OCI-LY1 (cell line): ENCODE results near the gene LMBR1.

Source experiments
- H2AFZ ChIP-seq: fragments of 200-600 bp; sonication (generic), shearing (Covaris generic); 2 replicates; pipeline ENCODE4 v1.6.0; 2014; ENCODE audit warnings: antibody characterized with exemption, mild to moderate bottlenecking, low read length
- H3F3A ChIP-seq: fragments of 200-600 bp; sonication (generic), shearing (Covaris generic); 2 replicates; pipeline ENCODE4 v1.6.0; 2014; ENCODE audit warnings: mild to moderate bottlenecking, antibody characterized with exemption, low read length, moderate library complexity; ENCODE audit not compliant: insufficient read depth
- H3K27ac ChIP-seq: fragments of 200-600 bp; sonication (generic); 2 replicates; pipeline ENCODE4 v1.5.1; 2014; ENCODE audit warnings: low read length, mixed run types, mild to moderate bottlenecking, low read depth; ENCODE audit not compliant: poor library complexity, severe bottlenecking
- H3K27me3 ChIP-seq: fragments of 200-600 bp; sonication (generic); 2 replicates; pipeline ENCODE4 v1.6.0; 2014; ENCODE audit warnings: antibody characterized with exemption, mild to moderate bottlenecking, low read length, moderate library complexity; ENCODE audit not compliant: insufficient read depth
- H3K36me3 ChIP-seq: fragments of 200-600 bp; sonication (generic); 2 replicates; pipeline ENCODE4 v1.6.1; 2014; ENCODE audit warnings: mild to moderate bottlenecking, antibody characterized with exemption, low read length, moderate library complexity, mixed read lengths; ENCODE audit not compliant: insufficient read depth
- H3K4me1 ChIP-seq: fragments of 200-600 bp; sonication (generic); 2 replicates; pipeline ENCODE4 v1.5.1; 2014; ENCODE audit warnings: mild to moderate bottlenecking, low read length, moderate library complexity; ENCODE audit not compliant: insufficient read depth, severe bottlenecking
- H3K4me2 ChIP-seq: fragments of 200-600 bp; sonication (generic), shearing (Covaris generic); 2 replicates; pipeline ENCODE4 v1.6.1; 2014; ENCODE audit warnings: low read length
- H3K4me3 ChIP-seq: fragments of 200-600 bp; sonication (generic); 2 replicates; pipeline ENCODE4 v1.5.1; 2014; ENCODE audit warnings: low read length, low read depth, mild to moderate bottlenecking, mixed read lengths; ENCODE audit not compliant: poor library complexity, severe bottlenecking
- H3K79me2 ChIP-seq: fragments of 200-600 bp; shearing (Covaris generic); 2 replicates; pipeline ENCODE4 v1.6.1; 2016; ENCODE audit warnings: mixed run types, low read length, mixed read lengths; ENCODE audit not compliant: insufficient read depth
- H3K9ac ChIP-seq: fragments of 200-600 bp; sonication (generic), shearing (Covaris generic); 2 replicates; pipeline ENCODE4 v1.6.1; 2014; ENCODE audit warnings: mild to moderate bottlenecking, low read length, mixed read lengths
- H3K9me2 ChIP-seq: fragments of 200-600 bp; sonication (generic), shearing (Covaris generic); 2 replicates; pipeline ENCODE4 v1.6.1; 2014; ENCODE audit warnings: low read depth, mild to moderate bottlenecking, low read length, mixed read lengths
- H3K9me3 ChIP-seq: fragments of 200-600 bp; shearing (Covaris generic); 2 replicates; pipeline ENCODE4 v1.6.1; 2014; ENCODE audit warnings: low read length, mixed read lengths
- H4K20me1 ChIP-seq: fragments of 200-600 bp; sonication (generic), shearing (Covaris generic); 2 replicates; pipeline ENCODE4 v1.6.0; 2016; ENCODE audit warnings: mild to moderate bottlenecking, low read length; ENCODE audit not compliant: insufficient read depth
- CTCF ChIP-seq: fragments of 200-600 bp; sonication (generic), shearing (Covaris generic); IDR thresholded peaks from 2 replicates; pipeline ENCODE4 v1.5.1; 2017; ENCODE audit warnings: mild to moderate bottlenecking, antibody characterized with exemption, low read length, moderate library complexity, mixed read lengths
- EZH2 ChIP-seq: fragments of 200-600 bp; sonication (generic), shearing (Covaris generic); IDR thresholded peaks from 2 replicates; pipeline ENCODE4 v1.8.0; 2017; ENCODE audit warnings: borderline replicate concordance, mixed run types, mild to moderate bottlenecking, antibody characterized with exemption, low read length, moderate library complexity, mixed read lengths

LMBR1 gene

GRCh38 chr7:156635529-156636385, 257.2 kb downstream of the LMBR1 start:
- H3F3A ChIP-seq, result no peaks in the 10 kb centered on the region
- TF ChIP-seq CTCF (no peak), EZH2 (no peak)
- H3K4me3 ChIP-seq, result no peak overlapping the region
- no peak overlapping the region for H3K27ac ChIP-seq
- no peaks in the 10 kb centered on the region for H3K27me3 ChIP-seq
- H2AFZ ChIP-seq, result no peak overlapping the region
- H3K9ac ChIP-seq, result no peak overlapping the region
- no peak overlapping the region for H3K4me2 ChIP-seq
- H3K9me2 ChIP-seq, result no peaks in the 10 kb centered on the region
- H4K20me1 ChIP-seq, result no peaks in the 10 kb centered on the region
- H3K9me3 ChIP-seq, result no peaks in the 10 kb centered on the region; the same call in 1 of the 2 replicates
- no peaks in the 10 kb centered on the region for H3K79me2 ChIP-seq
- H3K36me3 ChIP-seq, result no peaks in the 10 kb centered on the region
- H3K4me1 ChIP-seq, result peaks cover 5% of the 10 kb centered on the region

- no peak overlapping the region for H3K4me3 ChIP-seq
- no peaks in the 10 kb centered on the region for H3K4me1 ChIP-seq
- no peaks in the 10 kb centered on the region for H3K9me2 ChIP-seq
- no peak overlapping the region for H3K9ac ChIP-seq
- H3K27ac ChIP-seq, result no peak overlapping the region
- H3K4me2 ChIP-seq, result no peak overlapping the region
- H4K20me1 ChIP-seq, result no peaks in the 10 kb centered on the region
- TF ChIP-seq EZH2 (no peak), CTCF (no peak)
- H2AFZ ChIP-seq, result no peak overlapping the region
- H3K79me2 ChIP-seq, result no peaks in the 10 kb centered on the region
- H3K9me3 ChIP-seq, result no peaks in the 10 kb centered on the region; the same call in 1 of the 2 replicates
- peaks cover 6% of the 10 kb centered on the region; the same call in 1 of the 2 replicates for H3K27me3 ChIP-seq
- H3F3A ChIP-seq, result no peaks in the 10 kb centered on the region
- H3K36me3 ChIP-seq, result no peaks in the 10 kb centered on the region
These were observed 258.9 kb downstream of the LMBR1 start for GRCh38 chr7:156634117-156634516.

GRCh38 chr7:156629873-156630272, 263.1 kb downstream of the LMBR1 start:
- Histone ChIP-seq H3K9ac (no peak overlapping the region), H3K9me3 (peaks cover 6% of the 10 kb centered on the region; the same call in 1 of the 2 replicates), H3K9me2 (no peaks in the 10 kb centered on the region), H3K4me1 (no peaks in the 10 kb centered on the region), H3K4me3 (no peak overlapping the region), H3K27me3 (peaks cover 6% of the 10 kb centered on the region; the same call in 1 of the 2 replicates), H4K20me1 (no peaks in the 10 kb centered on the region), H3F3A (no peaks in the 10 kb centered on the region), H3K4me2 (no peak overlapping the region), H3K36me3 (no peaks in the 10 kb centered on the region), H2AFZ (no peak overlapping the region), H3K79me2 (no peaks in the 10 kb centered on the region), H3K27ac (no peak overlapping the region)
- TF ChIP-seq EZH2 (no peak), CTCF (no peak)
